ENCODE measurements around the gene SULT2B1.
A peak's percentile ranks its signal among the peaks of the same experiment; 100 is the strongest.

DNA sequence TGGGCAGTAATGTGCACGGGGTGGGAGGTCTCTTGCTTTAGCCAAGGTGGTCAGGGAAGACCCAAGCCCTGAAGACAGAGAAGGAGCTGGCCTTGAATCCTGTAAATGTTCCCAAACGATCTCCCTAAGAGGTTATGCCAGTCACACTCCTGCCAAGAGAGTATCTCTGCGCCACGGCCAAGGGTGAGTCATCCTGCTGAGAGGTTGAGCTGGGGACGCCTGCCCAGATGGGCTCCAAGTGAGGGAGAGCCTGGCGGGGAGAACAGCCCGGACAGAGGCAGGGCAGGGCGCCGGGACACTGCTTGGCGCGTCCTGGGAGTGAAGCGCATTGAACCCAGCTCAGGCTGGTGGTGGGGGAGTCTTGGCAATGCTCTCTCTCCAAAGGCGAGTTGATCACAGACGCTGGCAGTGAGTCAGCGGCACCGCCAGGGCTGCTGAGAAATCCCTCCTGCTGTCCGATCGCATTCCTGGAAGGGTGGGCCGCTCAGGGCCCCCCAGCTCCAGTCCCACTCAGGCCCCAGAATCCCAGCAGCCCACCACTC, 16.4 kb downstream of the SULT2B1 start:
- TF ChIP-seq, protein P1, sequence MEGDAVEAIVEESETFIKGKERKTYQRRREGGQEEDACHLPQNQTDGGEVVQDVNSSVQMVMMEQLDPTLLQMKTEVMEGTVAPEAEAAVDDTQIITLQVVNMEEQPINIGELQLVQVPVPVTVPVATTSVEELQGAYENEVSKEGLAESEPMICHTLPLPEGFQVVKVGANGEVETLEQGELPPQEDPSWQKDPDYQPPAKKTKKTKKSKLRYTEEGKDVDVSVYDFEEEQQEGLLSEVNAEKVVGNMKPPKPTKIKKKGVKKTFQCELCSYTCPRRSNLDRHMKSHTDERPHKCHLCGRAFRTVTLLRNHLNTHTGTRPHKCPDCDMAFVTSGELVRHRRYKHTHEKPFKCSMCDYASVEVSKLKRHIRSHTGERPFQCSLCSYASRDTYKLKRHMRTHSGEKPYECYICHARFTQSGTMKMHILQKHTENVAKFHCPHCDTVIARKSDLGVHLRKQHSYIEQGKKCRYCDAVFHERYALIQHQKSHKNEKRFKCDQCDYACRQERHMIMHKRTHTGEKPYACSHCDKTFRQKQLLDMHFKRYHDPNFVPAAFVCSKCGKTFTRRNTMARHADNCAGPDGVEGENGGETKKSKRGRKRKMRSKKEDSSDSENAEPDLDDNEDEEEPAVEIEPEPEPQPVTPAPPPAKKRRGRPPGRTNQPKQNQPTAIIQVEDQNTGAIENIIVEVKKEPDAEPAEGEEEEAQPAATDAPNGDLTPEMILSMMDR (IDR thresholded peaks at IDR 0.05) = no peak
- TF ChIP-seq CHD2 (IDR thresholded peaks at IDR 0.05; ENCODE audit: low read length, partially characterized antibody) (no peak), HDAC2 (IDR thresholded peaks at IDR 0.05) (no peak), KDM5A (IDR thresholded peaks at IDR 0.05) (no peak), HEYL (CRISPR knock-in tag; IDR thresholded peaks at IDR 0.05) (no peak), MAFK (IDR thresholded peaks at IDR 0.05; ENCODE audit: partially characterized antibody) (no peak), JUNB (IDR thresholded peaks at IDR 0.05) (peak; percentile 81)

Measured in A549 (cell line).